Lung (tissue), 12 donors: Measurements from ENCODE around the gene PMPCA. TPM values are rescaled to one million over a fixed set of nuclear protein-coding genes. Genes with fewer than 3 reads are reported as not detected.

Experiments used
- ATAC-seq: fragments of 200-7000 bp; cut with Tn5 transposase; one replicate; pipeline ENCODE4 v1.9.1; 2020; ENCODE audit warnings: moderate number of reproducible peaks; ENCODE audit not compliant: insufficient read depth, low FRiP score
- DNase-seq, 3 donors: peaks; one replicate each; pipeline ENCODE4 v3.0.0-alpha.2; 2013 to 2017
- H3K27ac ChIP-seq, 2 donors: one replicate each; pipeline ENCODE4 v1.5.1; 2013; ENCODE audit warnings: mild to moderate bottlenecking in 2 of 2, moderate library complexity in 2 of 2, control low read depth in 1 of 2, inconsistent platforms in 1 of 2, low read depth in 1 of 2, low read length in 1 of 2
- H3K27me3 ChIP-seq, 3 donors: one replicate each; pipeline ENCODE4 v1.5.1; 2013; ENCODE audit warnings: low read length in 2 of 3; ENCODE audit not compliant: control insufficient read depth in 3 of 3, insufficient read depth in 3 of 3
- H3K36me3 ChIP-seq, 4 donors: one replicate each; pipeline ENCODE4 v1.5.1; 2013; ENCODE audit warnings: low read length in 4 of 4, mild to moderate bottlenecking in 1 of 4, moderate library complexity in 1 of 4; ENCODE audit not compliant: control insufficient read depth in 4 of 4, insufficient read depth in 4 of 4
- H3K4me1 ChIP-seq, 5 donors: one replicate each; pipeline ENCODE4 v1.5.1; 2013; ENCODE audit warnings: low read length in 5 of 5, mild to moderate bottlenecking in 2 of 5, moderate library complexity in 1 of 5; ENCODE audit not compliant: control insufficient read depth in 5 of 5, insufficient read depth in 5 of 5
- H3K4me3 ChIP-seq: one replicate; pipeline ENCODE4 v1.5.1; 2013; ENCODE audit warnings: mild to moderate bottlenecking, control low read depth, moderate library complexity
- H3K9ac ChIP-seq, 2 donors: one replicate each; pipeline ENCODE4 v1.5.1; 2013; ENCODE audit warnings: low read length in 2 of 2, control low read depth in 1 of 2; ENCODE audit not compliant: insufficient read depth in 1 of 2
- H3K9me3 ChIP-seq, 4 donors: one replicate each; pipeline ENCODE4 v1.5.1; 2013; ENCODE audit warnings: low read length in 3 of 4, mild to moderate bottlenecking in 1 of 4, moderate library complexity in 1 of 4; ENCODE audit not compliant: control insufficient read depth in 4 of 4, insufficient read depth in 3 of 4
- CTCF ChIP-seq: IDR thresholded peaks from 2 replicates; pipeline ENCODE4 v1.5.1; 2012; ENCODE audit warnings: mild to moderate bottlenecking; ENCODE audit errors: control extremely low read depth, extremely low read depth
- WGBS, 2 donors: extraction: QIAGEN DNeasy Blood & Tissue Kit; methylation state at CpG; one replicate each; pipeline ENCODE4 v1.1.7; 2013; 5-methylcytosine and 5-hydroxymethylcytosine counted together
- polyA plus RNA-seq, 2 donors: library from polyadenylated mRNA; stranded (reverse); fragments of 200-250 nt; gene quantifications; one replicate each; pipeline ENCODE4 v1.2.1, GENCODE V29; 2013
- total RNA-seq, 2 donors: library from RNA; depleted of rRNA in 1 of 2; stranded (reverse); fragments of >200 nt in 1 of 2; gene quantifications; one replicate each; pipeline ENCODE4 v1.2.1, GENCODE V29; 2014 to 2021
- donor health status: control.
- donor health status: control.
- donor health status: Bipolar disorder and iron deficiency.
- donor health status: healthy.
- donor health status: DM: yes; HTN: yes; CAD: no.

The PMPCA gene
- total and polyA plus RNA-seq, 4 donors: 26.5 to 46.7 (median 40.5) TPM

GRCh38 chr9:136442265-136442664 is 31.8 kb downstream of the PMPCA start:
- no peak for DNase-seq
- no peak for ATAC-seq
- no peak overlapping the region for H3K4me3 ChIP-seq
- H3K4me1 ChIP-seq: peaks cover 4 to 19% (median 7%) of the 10 kb centered on the region in 5 donors
- H3K9ac ChIP-seq: no peak overlapping the region
- no peaks in the 10 kb centered on the region for H3K9me3 ChIP-seq
- no peak for TF ChIP-seq CTCF
- H3K27me3 ChIP-seq: no peaks in the 10 kb centered on the region
- H3K27ac ChIP-seq: no peak overlapping the region
- H3K36me3 ChIP-seq: peaks cover 18 to 53% (median 33%) of the 10 kb centered on the region in 4 donors
- 83 to 86% methylated on average over 5 of the region's 5 CpGs for WGBS, 2 donors

- no peaks in the 10 kb centered on the region for H3K9me3 ChIP-seq
- no peak for DNase-seq
- H3K4me1 ChIP-seq: peaks cover 0 to 11% (median 0%) of the 10 kb centered on the region in 5 donors
- peaks cover 24 to 57% (median 36%) of the 10 kb centered on the region in 4 donors for H3K36me3 ChIP-seq
- no peak overlapping the region for H3K27ac ChIP-seq
- no peak for ATAC-seq
- WGBS, 2 donors: 95 to 99% methylated on average over 15 of the region's 15 CpGs
- H3K27me3 ChIP-seq: no peaks in the 10 kb centered on the region
- no peak for TF ChIP-seq CTCF
- H3K9ac ChIP-seq: no peak overlapping the region
- no peak overlapping the region for H3K4me3 ChIP-seq
Measured at GRCh38 chr9:136443087-136443486, 32.6 kb downstream of the PMPCA start.

GRCh38 chr9:136443687-136444086 is 33.2 kb downstream of the PMPCA start:
- H3K36me3 ChIP-seq: peaks cover 28 to 59% (median 38%) of the 10 kb centered on the region in 4 donors
- H3K9ac ChIP-seq: no peak overlapping the region
- H3K4me3 ChIP-seq: no peak overlapping the region
- no peaks in the 10 kb centered on the region for H3K27me3 ChIP-seq
- no peaks in the 10 kb centered on the region for H3K9me3 ChIP-seq
- 94 to 95% methylated on average over 7 of the region's 7 CpGs for WGBS, 2 donors
- no peak overlapping the region for H3K27ac ChIP-seq
- TF ChIP-seq CTCF: no peak
- H3K4me1 ChIP-seq: peaks cover 0 to 5% (median 0%) of the 10 kb centered on the region in 5 donors
- no peak for ATAC-seq
- DNase-seq: no peak

GRCh38 chr9:136444102-136444501 is 33.6 kb downstream of the PMPCA start:
- WGBS, 2 donors: 93 to 95% methylated on average over 20 of the region's 20 CpGs
- no peak overlapping the region for H3K9ac ChIP-seq

More at GRCh38 chr9:136444102-136444501, 33.6 kb downstream of the PMPCA start:
- peaks cover 30 to 62% (median 40%) of the 10 kb centered on the region in 4 donors for H3K36me3 ChIP-seq
- H3K4me3 ChIP-seq: no peak overlapping the region
- no peak for DNase-seq
- no peaks in the 10 kb centered on the region for H3K9me3 ChIP-seq
- no peak for ATAC-seq
- peaks cover 0 to 4% (median 0%) of the 10 kb centered on the region in 5 donors for H3K4me1 ChIP-seq
- H3K27ac ChIP-seq: no peak overlapping the region
- no peak for TF ChIP-seq CTCF
- H3K27me3 ChIP-seq: no peaks in the 10 kb centered on the region
